ENCODE data around the gene CXCL16. TPM values are rescaled to one million over a fixed set of nuclear protein-coding genes. Genes with fewer than 3 reads are reported as not detected.
A peak's percentile ranks its signal among the peaks of the same experiment; 100 is the strongest.

The CXCL16 gene
- total RNA-seq, 6 experiments from 2014 or later, result 13.3 to 69.6 (median 31.3) TPM

DNA sequence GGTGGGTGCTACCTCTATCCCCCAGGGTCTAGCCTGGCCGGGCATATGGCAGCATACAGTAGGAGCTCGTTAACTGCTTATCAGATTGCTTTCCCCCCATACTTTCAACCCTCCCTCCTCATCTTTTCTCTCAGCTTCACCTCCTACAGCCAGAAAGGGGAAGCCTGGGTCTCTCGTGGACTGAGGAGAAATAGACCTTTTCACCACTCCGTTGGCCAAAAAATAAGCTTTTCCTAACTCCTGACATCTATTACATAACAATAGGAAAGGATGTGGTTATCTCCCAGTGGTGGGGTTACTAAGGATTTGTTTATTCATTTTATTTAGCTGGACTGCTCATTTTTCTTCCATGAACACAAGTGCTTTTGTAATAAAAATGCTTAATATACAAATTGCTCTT, 9.0 kb upstream of the CXCL16 start:
- intact Hi-C loops (cut with DNase I), result no loop called here
- DNase-seq (no peak), ATAC-seq (peak in 3 of 4 donors; percentile 18 to 43 (median 28))
- Histone ChIP-seq H3K36me3 (no peaks in the 10 kb centered on the region), H3K27me3 (no peaks in the 10 kb centered on the region), H3K4me1 (peaks cover 0 to 6% (median 0%) of the 10 kb centered on the region in 4 donors), H3K27ac (peak overlapping the region in 2 of 3 donors; percentile 11 to 21), H3K9me3 (no peaks in the 10 kb centered on the region), H3K4me3 (no peak overlapping the region)
- no peak for TF ChIP-seq POLR2A (IDR thresholded peaks at IDR 0.05)
- TF ChIP-seq, protein P1, sequence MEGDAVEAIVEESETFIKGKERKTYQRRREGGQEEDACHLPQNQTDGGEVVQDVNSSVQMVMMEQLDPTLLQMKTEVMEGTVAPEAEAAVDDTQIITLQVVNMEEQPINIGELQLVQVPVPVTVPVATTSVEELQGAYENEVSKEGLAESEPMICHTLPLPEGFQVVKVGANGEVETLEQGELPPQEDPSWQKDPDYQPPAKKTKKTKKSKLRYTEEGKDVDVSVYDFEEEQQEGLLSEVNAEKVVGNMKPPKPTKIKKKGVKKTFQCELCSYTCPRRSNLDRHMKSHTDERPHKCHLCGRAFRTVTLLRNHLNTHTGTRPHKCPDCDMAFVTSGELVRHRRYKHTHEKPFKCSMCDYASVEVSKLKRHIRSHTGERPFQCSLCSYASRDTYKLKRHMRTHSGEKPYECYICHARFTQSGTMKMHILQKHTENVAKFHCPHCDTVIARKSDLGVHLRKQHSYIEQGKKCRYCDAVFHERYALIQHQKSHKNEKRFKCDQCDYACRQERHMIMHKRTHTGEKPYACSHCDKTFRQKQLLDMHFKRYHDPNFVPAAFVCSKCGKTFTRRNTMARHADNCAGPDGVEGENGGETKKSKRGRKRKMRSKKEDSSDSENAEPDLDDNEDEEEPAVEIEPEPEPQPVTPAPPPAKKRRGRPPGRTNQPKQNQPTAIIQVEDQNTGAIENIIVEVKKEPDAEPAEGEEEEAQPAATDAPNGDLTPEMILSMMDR (IDR thresholded peaks at IDR 0.05), result no peak
- 37% methylated on average over 4 of the region's 4 CpGs for WGBS (ENCODE audit: insufficient coverage, low coverage, low lambda C conversion rate, missing lambda C conversion rate)

DNA sequence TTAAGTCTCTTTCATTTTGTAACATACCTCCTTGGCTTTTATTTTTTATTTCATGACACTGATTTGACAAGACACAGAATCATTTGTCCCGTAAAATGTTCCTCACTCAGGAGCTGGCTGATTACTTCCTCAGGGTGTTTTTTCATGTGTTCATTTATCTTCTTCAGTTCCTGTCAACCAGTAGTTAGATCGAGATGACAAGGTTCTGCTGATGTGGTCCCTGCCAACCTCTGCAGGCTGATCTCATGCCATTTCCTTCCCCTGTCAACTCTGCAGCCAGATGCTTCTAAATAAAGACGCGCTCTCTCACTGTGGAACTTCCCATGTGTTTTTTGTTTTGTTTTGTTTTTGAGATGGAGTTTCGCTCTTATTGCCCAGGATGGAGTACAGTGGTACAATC, 8.1 kb upstream of the CXCL16 start:
- peak; percentile 47 to 72 (median 61) for ATAC-seq
- DNase-seq, result peak in 1 of 3 donors; percentile 28
- intact Hi-C loops (cut with DNase I), result no loop called here
- Histone ChIP-seq H3K4me3 (no peak overlapping the region), H3K27me3 (no peaks in the 10 kb centered on the region), H3K9me3 (no peaks in the 10 kb centered on the region), H3K4me1 (peaks cover 0 to 6% (median 0%) of the 10 kb centered on the region in 4 donors), H3K36me3 (no peaks in the 10 kb centered on the region), H3K27ac (peak overlapping the region in 2 of 3 donors; percentile 11 to 21)
- TF ChIP-seq POLR2A (IDR thresholded peaks at IDR 0.05), result peak; percentile 31
- TF ChIP-seq, protein P1 (IDR thresholded peaks at IDR 0.05), result no peak
- 31% methylated on average over 5 of the region's 5 CpGs for WGBS (ENCODE audit: insufficient coverage, low coverage, low lambda C conversion rate, missing lambda C conversion rate)

DNA sequence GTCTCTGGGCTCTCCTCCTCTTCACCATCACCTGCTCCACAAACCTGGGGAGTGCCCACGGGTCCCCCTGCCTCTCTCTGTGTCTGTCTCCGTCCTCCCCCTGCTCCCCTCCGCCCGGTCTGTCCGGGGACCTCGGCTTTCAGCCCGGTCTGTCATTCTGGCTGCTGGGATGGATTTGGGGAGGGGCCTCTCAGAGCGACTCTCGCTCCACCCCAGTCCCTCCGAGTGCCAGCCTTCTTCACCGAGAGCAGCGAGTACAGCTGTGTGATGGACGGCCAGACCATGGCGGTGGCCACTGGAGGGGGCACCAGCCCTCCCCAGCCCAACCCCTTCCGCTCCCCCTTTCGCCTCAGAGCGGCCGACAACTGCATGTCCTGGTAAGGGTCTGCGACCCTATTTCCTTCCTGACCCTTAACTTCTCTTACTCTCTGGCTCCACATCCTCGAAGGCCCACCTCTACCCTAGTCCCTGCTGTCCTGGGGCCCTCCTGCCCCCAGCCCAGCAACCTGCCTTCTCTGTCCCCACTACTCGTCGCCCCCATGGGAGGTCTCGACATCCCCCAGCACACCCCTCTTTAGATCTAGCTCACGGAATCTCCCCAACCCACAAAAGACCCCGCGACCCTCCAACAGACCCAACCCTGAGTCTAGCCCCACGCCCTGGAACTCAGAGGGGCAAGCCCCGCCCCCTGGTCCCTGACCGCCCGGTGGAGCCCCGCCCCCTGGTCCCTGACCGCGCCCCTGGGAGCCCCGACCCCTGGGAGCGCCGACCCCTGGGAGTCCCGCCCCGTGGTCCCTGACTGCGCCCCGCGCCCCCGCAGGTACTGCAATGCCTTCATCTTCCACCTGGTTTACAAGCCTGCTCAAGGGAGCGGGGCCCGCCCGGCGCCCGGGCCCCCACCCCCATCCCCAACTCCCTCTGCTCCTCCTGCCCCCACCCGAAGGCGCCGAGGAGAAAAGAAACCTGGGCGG, 5.6 kb upstream of the CXCL16 start:
- no peak overlapping the region for H3K27ac ChIP-seq
- WGBS (ENCODE audit: insufficient coverage, low coverage, low lambda C conversion rate, missing lambda C conversion rate), result 36% methylated on average over 22 of the region's 51 CpGs
- H3K4me3 ChIP-seq, result no peak overlapping the region
- H3K27me3 ChIP-seq, result no peaks in the 10 kb centered on the region
- H3K9me3 ChIP-seq, result no peaks in the 10 kb centered on the region
- DNase-seq (peak in 1 of 3 donors; percentile 55), ATAC-seq (no peak)
- intact Hi-C loops (cut with DNase I), result no loop called here
- no peaks in the 10 kb centered on the region for H3K4me1 ChIP-seq
- no peaks in the 10 kb centered on the region for H3K36me3 ChIP-seq
- TF ChIP-seq POLR2A (IDR thresholded peaks at IDR 0.05), result no peak
- TF ChIP-seq, protein P1 (IDR thresholded peaks at IDR 0.05), result no peak

DNA sequence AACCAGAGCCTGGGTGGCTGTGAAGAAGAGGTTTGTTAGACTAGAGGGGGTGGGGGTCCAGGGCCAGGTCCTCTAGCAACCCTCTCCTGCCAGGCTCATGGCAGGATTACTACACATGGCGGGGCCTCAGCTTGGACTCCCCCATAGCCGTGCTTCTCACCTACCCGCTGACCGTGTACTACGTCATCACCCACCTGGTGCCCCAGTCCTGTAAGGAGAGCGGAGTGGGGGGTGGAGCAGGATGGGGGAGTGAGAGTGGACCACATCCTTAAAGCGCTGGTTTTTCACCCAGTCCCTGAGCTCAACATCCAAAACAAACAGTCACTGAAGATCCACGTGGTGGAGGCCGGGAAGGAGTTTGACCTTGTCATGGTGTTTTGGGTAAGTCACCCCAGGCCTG, 4.2 kb upstream of the CXCL16 start:
- no peak for DNase-seq
- H3K27ac ChIP-seq, result no peak overlapping the region
- TF ChIP-seq, protein P1 (IDR thresholded peaks at IDR 0.05), result no peak
- no peak for TF ChIP-seq POLR2A (IDR thresholded peaks at IDR 0.05)
- WGBS (ENCODE audit: insufficient coverage, low coverage, low lambda C conversion rate, missing lambda C conversion rate), result 64% methylated on average over 4 of the region's 9 CpGs
- H3K27me3 ChIP-seq, result no peaks in the 10 kb centered on the region
- no peaks in the 10 kb centered on the region for H3K9me3 ChIP-seq
- no peak for ATAC-seq
- no peaks in the 10 kb centered on the region for H3K36me3 ChIP-seq
- intact Hi-C loops (cut with DNase I), result no loop called here
- H3K4me1 ChIP-seq, result no peaks in the 10 kb centered on the region
- H3K4me3 ChIP-seq, result no peak overlapping the region

All from right lobe of liver (tissue), 6 donors.